ENCODE results near the gene MS4A5. TPM values are rescaled to one million over a fixed set of nuclear protein-coding genes. Genes with fewer than 3 reads are reported as not detected.
"Not testable (repeated sequence)": the region's sequence is repeated elsewhere in the genome, so short reads cannot be mapped to it uniquely, and the experiment has no call there.

MS4A5 gene
- total RNA-seq, 2 donors from 2014 or later, result not detected

DNA sequence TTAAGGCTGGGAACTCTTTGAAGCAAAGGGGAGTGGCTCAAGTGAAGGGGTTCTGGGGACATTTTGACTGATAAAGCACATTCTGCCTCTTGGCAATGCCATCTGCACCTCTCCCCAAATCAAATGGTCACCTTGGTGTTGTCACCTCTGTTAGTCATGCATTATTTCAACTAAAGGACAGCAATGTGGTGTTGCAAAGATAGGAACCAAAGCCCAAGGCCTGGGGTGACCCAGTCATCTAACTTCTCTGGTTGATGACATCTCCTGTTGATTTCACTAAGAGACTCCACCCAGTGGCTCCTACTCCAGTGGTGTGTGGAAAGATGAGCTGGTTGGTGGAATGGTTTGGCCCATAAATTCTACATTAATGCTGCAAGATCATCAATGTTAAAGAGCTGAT, 18.5 kb downstream of the MS4A5 start:
- H3K4me3 Mint-ChIP-seq, result no peak overlapping the region
- no peak for DNase-seq (ENCODE audit: low spot score)
- H3K27me3 Mint-ChIP-seq, result no peaks in the 10 kb centered on the region
- H3K9me3 Mint-ChIP-seq, result no peaks in the 10 kb centered on the region
- ATAC-seq, result no peak
- no peaks in the 10 kb centered on the region for H3K36me3 Mint-ChIP-seq
- H3K4me1 Mint-ChIP-seq (ENCODE audit: low read depth in 2 of 2), result peaks cover 15 to 22% of the 10 kb centered on the region in 2 donors
- H3K27ac Mint-ChIP-seq, result peak overlapping the region in 1 of 2 donors; percentile 77

DNA sequence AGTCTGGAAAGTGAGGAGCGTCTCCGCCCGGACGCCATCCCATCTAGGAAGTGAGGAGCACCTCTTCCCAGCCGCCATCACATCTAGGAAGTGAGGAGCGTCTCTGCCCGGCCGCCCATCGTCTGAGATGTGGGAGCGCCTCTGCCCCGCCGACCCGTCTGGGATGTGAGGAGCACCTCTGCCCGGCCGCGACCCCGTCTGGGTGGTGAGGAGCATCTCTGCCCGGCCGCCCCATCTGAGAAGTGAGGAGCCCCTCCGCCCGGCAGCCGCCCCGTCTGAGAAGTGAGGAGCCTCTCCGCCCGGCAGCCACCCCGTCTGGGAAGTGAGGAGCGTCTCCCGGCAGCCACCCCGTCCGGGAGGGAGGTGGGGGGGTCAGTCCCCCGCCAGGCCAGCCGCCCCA, 21.8 kb downstream of the MS4A5 start:
- not testable (repeated sequence) for ATAC-seq; DNase-seq (ENCODE audit: low spot score); H3K36me3 Mint-ChIP-seq; H3K27ac Mint-ChIP-seq; H3K9me3 Mint-ChIP-seq; H3K27me3 Mint-ChIP-seq; H3K4me3 Mint-ChIP-seq
- peaks cover 17 to 25% of the 10 kb centered on the region in 2 donors for H3K4me1 Mint-ChIP-seq (ENCODE audit: low read depth in 2 of 2)

DNA sequence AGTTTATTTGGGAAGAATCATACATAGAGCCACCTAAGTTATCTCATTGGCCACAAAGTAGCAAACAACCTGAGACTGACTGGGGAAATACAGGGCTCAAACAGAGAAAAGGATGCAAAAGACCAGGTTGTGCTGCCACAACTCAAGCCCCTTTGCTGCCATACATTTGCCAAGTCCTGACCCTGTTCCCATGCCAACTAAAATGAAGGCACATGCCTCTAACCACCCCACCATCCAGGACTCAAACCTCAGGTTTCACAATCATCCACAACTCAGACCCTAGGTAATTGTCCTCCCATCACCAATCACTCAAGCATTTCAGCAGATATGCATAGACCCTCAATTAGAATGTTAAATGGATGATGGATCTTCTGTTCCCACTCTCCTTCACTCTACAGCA, 24.8 kb downstream of the MS4A5 start:
- DNase-seq (ENCODE audit: low spot score) (no peak), ATAC-seq (no peak)
- H3K27ac Mint-ChIP-seq, result no peak overlapping the region
- peaks cover 5 to 9% of the 10 kb centered on the region in 2 donors for H3K4me1 Mint-ChIP-seq (ENCODE audit: low read depth in 2 of 2)
- H3K36me3 Mint-ChIP-seq, result no peaks in the 10 kb centered on the region
- H3K9me3 Mint-ChIP-seq, result no peaks in the 10 kb centered on the region
- no peak overlapping the region for H3K4me3 Mint-ChIP-seq
- peaks cover 10 to 16% of the 10 kb centered on the region in 2 donors for H3K27me3 Mint-ChIP-seq

DNA sequence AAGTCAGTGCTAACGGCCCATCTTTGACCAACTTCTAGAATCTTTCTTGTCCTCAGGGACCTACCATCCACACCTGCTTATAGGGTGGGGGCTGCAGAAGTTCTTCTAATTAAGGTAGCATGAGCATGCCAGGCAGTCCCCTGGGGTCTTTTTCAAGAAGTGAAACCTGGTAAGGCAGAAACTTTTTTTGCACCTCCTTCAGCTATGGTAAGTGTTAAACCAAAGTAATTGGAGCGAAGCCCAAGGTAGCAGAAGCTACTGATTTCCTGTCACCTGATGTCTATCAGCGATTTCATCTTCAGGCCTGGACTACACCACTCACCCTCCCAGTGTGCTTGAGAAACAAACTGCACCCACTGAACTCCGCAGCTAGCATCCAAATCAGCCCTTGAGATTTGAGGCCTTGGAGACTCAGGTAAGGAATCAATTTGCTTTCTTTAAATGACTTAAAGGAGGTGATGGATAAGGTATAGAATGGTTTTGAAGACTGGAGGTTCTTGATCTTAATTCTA, 26.2 kb downstream of the MS4A5 start, which contains the start of gene MS4A1:
Gene MS4A1 (plus strand): TSS at position 317 of the 512 bp plus-strand sequence. CDS start 6,528 bp downstream, outside the sequence.
- peaks cover 10 to 16% of the 10 kb centered on the region in 2 donors for H3K27me3 Mint-ChIP-seq
- H3K36me3 Mint-ChIP-seq, result no peaks in the 10 kb centered on the region
- ATAC-seq, result peak in 1 of 2 donors; percentile 57
- H3K4me3 Mint-ChIP-seq, result no peak within 1 kb of the TSS
- no peak within 1 kb of the TSS for H3K27ac Mint-ChIP-seq
- peaks cover 5 to 9% of the 10 kb centered on the region in 2 donors for H3K4me1 Mint-ChIP-seq (ENCODE audit: low read depth in 2 of 2)
- no peak for DNase-seq (ENCODE audit: low spot score)
- H3K9me3 Mint-ChIP-seq, result no peaks in the 10 kb centered on the region

DNA sequence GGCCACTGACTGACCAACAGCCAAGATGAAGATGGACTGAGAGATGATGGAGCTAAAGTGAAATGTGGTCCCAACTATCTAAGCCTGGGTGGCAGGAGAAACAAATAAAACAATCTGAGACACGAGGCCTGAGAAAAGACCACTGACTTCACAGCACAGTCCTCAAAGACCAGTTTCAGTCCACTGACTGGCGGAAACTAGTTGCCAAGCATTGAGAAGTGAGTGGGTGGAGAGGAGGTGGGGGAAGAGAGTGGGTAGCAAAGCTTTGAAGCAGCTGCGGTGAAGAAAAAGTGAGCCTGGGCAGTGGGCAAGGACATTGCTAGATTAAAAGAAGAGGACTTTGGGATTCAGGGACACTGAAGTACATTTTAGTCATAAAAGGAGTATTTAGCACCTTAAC, 28.2 kb downstream of the MS4A5 start:
- no peaks in the 10 kb centered on the region for H3K9me3 Mint-ChIP-seq
- DNase-seq (ENCODE audit: low spot score), result no peak
- H3K27ac Mint-ChIP-seq, result no peak overlapping the region
- H3K4me1 Mint-ChIP-seq (ENCODE audit: low read depth in 2 of 2), result peaks cover 5 to 9% of the 10 kb centered on the region in 2 donors
- H3K36me3 Mint-ChIP-seq, result no peaks in the 10 kb centered on the region
- ATAC-seq, result no peak
- no peak overlapping the region for H3K4me3 Mint-ChIP-seq
- H3K27me3 Mint-ChIP-seq, result peaks cover 10 to 16% of the 10 kb centered on the region in 2 donors

DNA sequence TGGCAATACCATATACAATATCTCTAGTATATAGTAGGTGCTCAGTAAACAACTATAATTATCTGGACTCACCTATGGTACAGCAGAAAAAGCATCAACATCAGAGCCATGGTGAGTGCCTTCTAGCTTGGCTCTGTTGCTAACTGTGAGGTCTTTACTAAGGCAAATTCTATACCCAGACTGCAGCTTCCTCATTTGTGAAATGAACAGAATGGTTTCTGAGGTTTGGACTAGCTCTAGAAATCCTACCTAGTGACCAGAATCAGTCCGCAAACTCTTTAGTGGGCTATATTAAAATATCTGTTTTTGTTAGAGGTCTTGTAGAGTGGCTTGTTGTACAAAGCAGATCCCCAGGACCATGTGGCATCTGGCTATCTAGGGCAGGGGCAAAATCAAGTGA, 30.0 kb downstream of the MS4A5 start:
- no peak overlapping the region for H3K27ac Mint-ChIP-seq

DNA sequence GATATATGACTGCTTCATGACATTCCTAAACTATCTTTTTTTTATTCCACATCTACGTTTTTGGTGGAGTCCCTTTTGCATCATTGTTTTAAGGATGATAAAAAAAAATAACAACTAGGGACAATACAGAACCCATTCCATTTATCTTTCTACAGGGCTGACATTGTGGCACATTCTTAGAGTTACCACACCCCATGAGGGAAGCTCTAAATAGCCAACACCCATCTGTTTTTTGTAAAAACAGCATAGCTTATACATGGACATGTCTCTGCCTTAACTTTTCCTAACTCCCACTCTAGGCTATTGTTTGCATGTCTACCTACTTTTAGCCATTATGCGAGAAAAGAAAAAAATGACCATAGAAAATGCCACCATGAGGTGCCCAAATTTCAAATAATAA, 39.5 kb downstream of the MS4A5 start:
- H3K4me3 Mint-ChIP-seq, result no peak overlapping the region
- H3K27me3 Mint-ChIP-seq, result peaks cover 12 to 39% of the 10 kb centered on the region in 2 donors
- DNase-seq (ENCODE audit: low spot score) (no peak), ATAC-seq (no peak)
- no peaks in the 10 kb centered on the region for H3K36me3 Mint-ChIP-seq
- no peaks in the 10 kb centered on the region for H3K4me1 Mint-ChIP-seq (ENCODE audit: low read depth in 2 of 2)
- no peak overlapping the region for H3K27ac Mint-ChIP-seq
- H3K9me3 Mint-ChIP-seq, result no peaks in the 10 kb centered on the region

More for the DNA sequence above, 30.0 kb downstream of the MS4A5 start:
- no peak overlapping the region for H3K4me3 Mint-ChIP-seq
- DNase-seq (ENCODE audit: low spot score) (no peak), ATAC-seq (no peak)
- no peaks in the 10 kb centered on the region for H3K36me3 Mint-ChIP-seq
- H3K9me3 Mint-ChIP-seq, result no peaks in the 10 kb centered on the region
- peaks cover 12 to 16% of the 10 kb centered on the region in 2 donors for H3K27me3 Mint-ChIP-seq
- H3K4me1 Mint-ChIP-seq (ENCODE audit: low read depth in 2 of 2), result peaks cover 5 to 12% of the 10 kb centered on the region in 2 donors

DNA sequence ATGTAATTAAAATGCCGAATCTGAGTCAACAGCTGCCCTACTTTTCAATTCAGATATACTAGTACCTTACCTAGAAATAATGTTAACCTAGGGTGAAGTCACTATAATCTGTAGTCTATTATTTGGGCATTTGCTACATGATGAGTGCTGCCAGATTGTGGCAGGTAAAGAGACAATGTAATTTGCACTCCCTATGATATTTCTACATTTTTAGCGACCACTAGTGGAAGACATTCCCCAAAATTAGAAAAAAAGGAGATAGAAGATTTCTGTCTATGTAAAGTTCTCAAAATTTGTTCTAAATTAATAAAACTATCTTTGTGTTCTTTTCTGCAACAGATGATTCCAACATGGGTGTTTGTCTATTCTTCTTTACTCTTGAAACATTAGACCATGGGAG, 40.4 kb downstream of the MS4A5 start:
- Mint-ChIP-seq H3K4me3 (no peak overlapping the region), H3K9me3 (no peaks in the 10 kb centered on the region), H3K4me1 (ENCODE audit: low read depth in 2 of 2) (no peaks in the 10 kb centered on the region), H3K27ac (no peak overlapping the region), H3K27me3 (peaks cover 10 to 39% of the 10 kb centered on the region in 2 donors), H3K36me3 (no peaks in the 10 kb centered on the region)
- no peak for DNase-seq (ENCODE audit: low spot score)
- no peak for ATAC-seq

DNA sequence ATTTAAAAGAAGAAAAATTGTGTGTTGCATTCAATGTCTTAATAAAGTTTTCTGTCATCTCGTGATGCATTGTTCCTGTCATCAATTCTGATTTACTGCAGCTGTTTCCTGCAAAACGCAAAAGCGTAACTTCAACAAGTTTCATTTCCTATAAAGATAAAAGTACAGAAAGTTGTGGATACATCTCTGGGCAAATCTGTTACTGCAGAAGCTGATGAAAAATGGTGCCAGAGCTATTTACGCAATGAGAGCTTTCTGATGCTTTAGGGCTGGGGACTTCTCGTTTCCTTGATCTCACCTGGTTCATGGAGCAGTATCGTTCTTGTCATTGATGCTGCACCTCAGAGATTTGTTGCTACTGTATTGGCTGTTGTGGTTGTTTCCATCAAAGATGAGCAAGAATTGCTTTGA, 47.7 kb downstream of the MS4A5 start:
- Mint-ChIP-seq H3K4me3 (no peak overlapping the region), H3K36me3 (no peaks in the 10 kb centered on the region), H3K9me3 (no peaks in the 10 kb centered on the region), H3K4me1 (ENCODE audit: low read depth in 2 of 2) (peaks cover 0 to 2% of the 10 kb centered on the region in 2 donors), H3K27ac (no peak overlapping the region), H3K27me3 (peaks cover 20 to 39% of the 10 kb centered on the region in 2 donors)
- no peak for ATAC-seq
- DNase-seq (ENCODE audit: low spot score), result no peak

DNA sequence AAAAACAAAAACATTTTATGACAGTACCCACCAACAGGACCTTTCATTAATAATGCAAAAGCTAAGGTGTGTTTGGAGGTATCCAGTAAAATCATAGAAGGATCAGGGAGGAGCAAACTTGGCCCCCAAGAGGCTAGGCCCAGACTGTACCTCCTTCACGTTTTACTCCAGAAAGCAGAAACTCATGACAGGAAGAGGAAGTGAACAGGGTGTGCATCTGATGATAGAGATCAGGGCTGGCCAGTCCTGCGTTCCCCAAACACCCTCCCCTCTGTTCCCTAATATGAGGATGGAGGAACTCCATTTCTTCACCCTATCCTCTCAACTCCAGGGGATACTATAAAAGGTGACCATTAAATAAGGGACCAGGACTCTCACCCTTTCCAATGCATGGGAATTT, 53.0 kb downstream of the MS4A5 start:
- no peaks in the 10 kb centered on the region for H3K9me3 Mint-ChIP-seq
- H3K4me1 Mint-ChIP-seq (ENCODE audit: low read depth in 2 of 2), result peaks cover 4 to 9% of the 10 kb centered on the region in 2 donors
- H3K27me3 Mint-ChIP-seq, result peaks cover 18 to 42% of the 10 kb centered on the region in 2 donors
- no peaks in the 10 kb centered on the region for H3K36me3 Mint-ChIP-seq
- H3K27ac Mint-ChIP-seq, result no peak overlapping the region
- H3K4me3 Mint-ChIP-seq, result no peak overlapping the region
- no peak for DNase-seq (ENCODE audit: low spot score)
- no peak for ATAC-seq

DNA sequence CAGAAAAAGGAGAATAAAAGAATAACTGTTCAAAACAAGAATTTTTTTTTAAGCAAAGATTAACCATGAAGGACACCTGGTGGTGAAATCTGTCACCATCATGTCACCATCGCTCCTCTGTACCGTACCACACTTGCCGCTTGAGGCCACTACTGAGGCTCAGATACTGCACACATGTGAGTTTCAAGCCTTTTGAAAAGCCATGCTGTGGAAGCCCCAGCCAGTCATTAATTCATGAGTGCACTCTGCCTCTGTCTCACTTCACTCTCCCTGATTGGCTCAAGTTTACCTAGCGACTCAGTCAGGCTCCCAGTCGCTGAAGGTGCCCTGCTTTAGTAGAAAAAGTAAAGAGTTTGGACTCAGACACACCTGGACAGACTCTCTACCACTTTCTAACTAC, 56.6 kb downstream of the MS4A5 start:
- no peaks in the 10 kb centered on the region for H3K9me3 Mint-ChIP-seq
- no peak overlapping the region for H3K27ac Mint-ChIP-seq
- H3K36me3 Mint-ChIP-seq, result no peaks in the 10 kb centered on the region
- H3K27me3 Mint-ChIP-seq, result peaks cover 11 to 35% of the 10 kb centered on the region in 2 donors
- ATAC-seq (peak in 1 of 2 donors; percentile 61), DNase-seq (ENCODE audit: low spot score) (no peak)
- H3K4me1 Mint-ChIP-seq (ENCODE audit: low read depth in 2 of 2), result peaks cover 4 to 9% of the 10 kb centered on the region in 2 donors
- no peak overlapping the region for H3K4me3 Mint-ChIP-seq

DNA sequence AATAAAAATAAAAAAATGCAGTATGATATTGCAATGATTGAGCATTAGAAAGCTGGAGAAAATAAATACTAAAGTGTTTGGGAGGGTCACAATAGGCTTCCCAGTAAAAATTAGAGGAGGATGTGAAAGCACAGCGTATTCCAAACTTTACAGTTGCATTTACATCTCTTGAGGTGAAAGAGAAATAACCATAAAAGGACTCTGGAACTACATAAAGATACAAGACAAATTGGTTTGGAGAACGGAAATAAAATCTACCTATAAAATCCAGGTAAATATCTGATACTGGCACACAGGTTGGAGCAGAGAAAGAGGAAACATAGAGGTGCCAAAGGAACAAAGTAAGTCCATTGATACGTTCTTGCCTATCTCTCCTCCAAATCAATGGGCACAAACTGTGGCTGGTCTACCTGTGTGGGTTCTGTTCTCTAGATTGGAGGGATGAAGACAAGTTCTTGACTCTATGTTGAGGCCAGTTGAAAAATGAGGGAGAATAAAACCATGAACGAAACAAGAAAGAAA, 63.2 kb downstream of the MS4A5 start, which contains the start of gene MS4A12:
Gene MS4A12 (plus strand): TSS at position 291 of the 522 bp plus-strand sequence. CDS start 4,541 bp downstream, outside the sequence.
- no peaks in the 10 kb centered on the region for H3K36me3 Mint-ChIP-seq
- DNase-seq (ENCODE audit: low spot score) (no peak), ATAC-seq (no peak)
- H3K4me1 Mint-ChIP-seq (ENCODE audit: low read depth in 2 of 2), result no peaks in the 10 kb centered on the region
- H3K4me3 Mint-ChIP-seq, result no peak within 1 kb of the TSS
- H3K27ac Mint-ChIP-seq, result no peak within 1 kb of the TSS
- H3K27me3 Mint-ChIP-seq, result peaks cover 26 to 28% of the 10 kb centered on the region in 2 donors
- H3K9me3 Mint-ChIP-seq, result no peaks in the 10 kb centered on the region

DNA sequence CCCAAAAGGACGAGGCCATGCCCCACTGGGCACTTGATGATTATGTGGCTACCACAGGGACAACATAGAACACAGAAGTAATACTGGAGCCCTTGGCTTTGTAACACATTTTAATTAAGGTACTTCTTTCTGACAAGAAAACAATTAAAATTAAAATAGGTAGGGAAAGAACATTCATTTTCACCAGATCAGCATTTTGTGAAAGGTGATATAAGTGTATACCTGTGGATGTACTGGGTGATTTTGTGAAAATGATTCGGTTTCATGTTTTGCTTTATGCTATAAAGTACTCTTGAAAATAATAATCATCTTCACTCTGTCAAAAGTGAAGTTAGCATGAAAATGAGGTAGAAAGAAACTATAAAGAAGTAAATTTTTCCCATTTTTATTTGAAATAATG, 64.1 kb downstream of the MS4A5 start:
- H3K36me3 Mint-ChIP-seq, result no peaks in the 10 kb centered on the region
- H3K27me3 Mint-ChIP-seq, result peaks cover 29 to 31% of the 10 kb centered on the region in 2 donors
- H3K27ac Mint-ChIP-seq, result no peak overlapping the region
- ATAC-seq, result no peak
- no peak overlapping the region for H3K4me3 Mint-ChIP-seq
- DNase-seq (ENCODE audit: low spot score), result no peak
- H3K9me3 Mint-ChIP-seq, result no peaks in the 10 kb centered on the region
- no peaks in the 10 kb centered on the region for H3K4me1 Mint-ChIP-seq (ENCODE audit: low read depth in 2 of 2)
